Uterus (tissue), 4 donors: ENCODE data around the gene RAB11FIP4. TPM values are rescaled to one million over a fixed set of nuclear protein-coding genes. Genes with fewer than 3 reads are reported as not detected.
"Not testable (repeated sequence)": the region's sequence is repeated elsewhere in the genome, so short reads cannot be mapped to it uniquely, and the experiment has no call there.

Experiments used
- DNase-seq, 2 donors: peaks; one replicate each; pipeline ENCODE4 v3.0.0-alpha.2; 2019 to 2020
- H3K27ac ChIP-seq, 2 donors: fragments of 200-600 bp; sonication (generic); 1 replicate in 1 of 2; 2 replicates in 1 of 2; pipeline ENCODE4 v1.5.1; 2016 to 2018
- H3K27me3 ChIP-seq, 2 donors: fragments of 200-600 bp; sonication (generic); one replicate each; pipeline ENCODE4 v1.5.1; 2018 to 2019; ENCODE audit warnings: control low read depth in 1 of 2
- H3K36me3 ChIP-seq, 2 donors: fragments of 200-600 bp; sonication (generic); one replicate each; pipeline ENCODE4 v1.5.1; 2019; ENCODE audit warnings: control low read depth in 1 of 2
- H3K4me1 ChIP-seq, 2 donors: fragments of 200-600 bp; sonication (generic); one replicate each; pipeline ENCODE4 v1.5.1; 2018 to 2019; ENCODE audit warnings: control low read depth in 1 of 2
- H3K4me3 ChIP-seq, 2 donors: fragments of 200-600 bp; sonication (generic); 1 replicate in 1 of 2; 2 replicates in 1 of 2; pipeline ENCODE4 v1.5.1; 2018 to 2019; ENCODE audit warnings: mild to moderate bottlenecking in 1 of 2
- H3K9me3 ChIP-seq, 2 donors: fragments of 200-600 bp; sonication (generic); one replicate each; pipeline ENCODE4 v1.5.1; 2019; ENCODE audit warnings: control low read depth in 1 of 2
- CTCF ChIP-seq, 4 experiments: fragments of 200-600 bp in 2 of 4; fragments of 450-650 bp in 2 of 4; sonication (generic) in 2 of 4; IDR thresholded peaks; one replicate each; pipeline ENCODE4 v1.5.1; 2016 to 2019; ENCODE audit warnings: antibody characterized with exemption in 4 of 4, mild to moderate bottlenecking in 2 of 4, moderate library complexity in 1 of 4
- POLR2A ChIP-seq, 2 donors: fragments of 450-650 bp; IDR thresholded peaks; one replicate each; pipeline ENCODE4 v1.6.1; 2016; ENCODE audit warnings: antibody characterized with exemption in 2 of 2, mild to moderate bottlenecking in 1 of 2, moderate library complexity in 1 of 2
- intact Hi-C: fragments of 100-400 bp; cut with DNase I; formaldehyde crosslinking; loops from one replicate; pipeline ENCODE4 v1.15.1; 2023; ENCODE audit warnings: low total_unique reads
- total RNA-seq, 4 donors: library from RNA; depleted of rRNA in 3 of 4; stranded (reverse); fragments of >200 nt in 3 of 4; gene quantifications; one replicate each; pipeline versions ENCODE4 v1.1.0 to v1.2.4, GENCODE V29; 2014 to 2023
- donor health status: DM: yes; HTN: yes; CAD: no.

Gene RAB11FIP4
- total RNA-seq, 4 donors from 2014 or later, result 7.2 to 12.0 TPM; not detected in 2

GRCh38 chr17:31439716-31440115 is 48.2 kb downstream of the RAB11FIP4 start:
- H3K27me3 ChIP-seq, result no peaks in the 10 kb centered on the region
- H3K4me3 ChIP-seq, result no peak overlapping the region
- H3K36me3 ChIP-seq, result no peaks in the 10 kb centered on the region
- H3K9me3 ChIP-seq, result no peaks in the 10 kb centered on the region
- no peak for DNase-seq
- TF ChIP-seq CTCF (IDR thresholded peaks at IDR 0.05) (no peak), POLR2A (IDR thresholded peaks at IDR 0.05) (no peak)
- intact Hi-C loops, result loop anchor here (5.0 to 10.0 kb wide), 2 partner anchors 85 to 403 kb away; no protein-coding TSS in a partner anchor
- H3K27ac ChIP-seq, result no peak overlapping the region
- no peaks in the 10 kb centered on the region for H3K4me1 ChIP-seq

- H3K36me3 ChIP-seq, result no peaks in the 10 kb centered on the region
- TF ChIP-seq CTCF (IDR thresholded peaks at IDR 0.05) (no peak), POLR2A (IDR thresholded peaks at IDR 0.05) (no peak)
- no peaks in the 10 kb centered on the region for H3K27me3 ChIP-seq
- DNase-seq, result no peak
- intact Hi-C loops, result no loop called here
- no peaks in the 10 kb centered on the region for H3K4me1 ChIP-seq
- no peak overlapping the region for H3K4me3 ChIP-seq
- no peak overlapping the region for H3K27ac ChIP-seq
- H3K9me3 ChIP-seq, result no peaks in the 10 kb centered on the region
Observed at GRCh38 chr17:31442276-31442675, 50.8 kb downstream of the RAB11FIP4 start.

- intact Hi-C loops, result not testable (repeated sequence)
Observed at GRCh38 chr17:31442856-31443255, 51.4 kb downstream of the RAB11FIP4 start.

GRCh38 chr17:31443386-31443785 is 51.9 kb downstream of the RAB11FIP4 start:
- Histone ChIP-seq H3K27ac (no peak overlapping the region), H3K9me3 (no peaks in the 10 kb centered on the region), H3K27me3 (no peaks in the 10 kb centered on the region), H3K36me3 (no peaks in the 10 kb centered on the region), H3K4me3 (no peak overlapping the region), H3K4me1 (no peaks in the 10 kb centered on the region)
- TF ChIP-seq POLR2A (IDR thresholded peaks at IDR 0.05) (no peak), CTCF (IDR thresholded peaks at IDR 0.05) (no peak)
- DNase-seq, result no peak
- intact Hi-C loops, result no loop called here

More at GRCh38 chr17:31442856-31443255, 51.4 kb downstream of the RAB11FIP4 start:
- H3K4me1 ChIP-seq, H3K9me3 ChIP-seq, H3K36me3 ChIP-seq, H3K27me3 ChIP-seq, DNase-seq, H3K27ac ChIP-seq, H3K4me3 ChIP-seq: not testable (repeated sequence)

GRCh38 chr17:31444026-31444425 is 52.6 kb downstream of the RAB11FIP4 start:
- DNase-seq, result no peak
- Histone ChIP-seq H3K4me1 (no peaks in the 10 kb centered on the region), H3K36me3 (no peaks in the 10 kb centered on the region), H3K27ac (no peak overlapping the region), H3K4me3 (no peak overlapping the region), H3K27me3 (no peaks in the 10 kb centered on the region), H3K9me3 (no peaks in the 10 kb centered on the region)
- no peak for TF ChIP-seq CTCF (IDR thresholded peaks at IDR 0.05)
- intact Hi-C loops, result no loop called here
